Transverse colon (tissue), 4 donors: ENCODE data around the gene ATG13.

Source experiments
- POLR2A ChIP-seq: fragments of 450-650 bp; IDR thresholded peaks from one replicate; pipeline ENCODE4 v1.6.1; 2016; ENCODE audit warnings: antibody characterized with exemption, mild to moderate bottlenecking, moderate library complexity
- POLR2AphosphoS5 ChIP-seq, 3 donors: sonication (generic); formaldehyde crosslinking; IDR thresholded peaks; one replicate each; pipeline ENCODE4 v1.6.1; 2016; ENCODE audit warnings: antibody characterized with exemption in 3 of 3
- TF ChIP-seq, protein P1 (sequence below), 5 experiments: fragments of 200-600 bp in 3 of 5; fragments of 450-650 bp in 2 of 5; sonication (generic) in 3 of 5; IDR thresholded peaks; 1 replicate in 2 of 5; 2 replicates in 3 of 5; pipeline ENCODE4 v1.5.1; 2016 to 2017; ENCODE audit warnings: antibody characterized with exemption in 5 of 5, inconsistent platforms in 3 of 5, mild to moderate bottlenecking in 2 of 5, moderate library complexity in 1 of 5

DNA sequence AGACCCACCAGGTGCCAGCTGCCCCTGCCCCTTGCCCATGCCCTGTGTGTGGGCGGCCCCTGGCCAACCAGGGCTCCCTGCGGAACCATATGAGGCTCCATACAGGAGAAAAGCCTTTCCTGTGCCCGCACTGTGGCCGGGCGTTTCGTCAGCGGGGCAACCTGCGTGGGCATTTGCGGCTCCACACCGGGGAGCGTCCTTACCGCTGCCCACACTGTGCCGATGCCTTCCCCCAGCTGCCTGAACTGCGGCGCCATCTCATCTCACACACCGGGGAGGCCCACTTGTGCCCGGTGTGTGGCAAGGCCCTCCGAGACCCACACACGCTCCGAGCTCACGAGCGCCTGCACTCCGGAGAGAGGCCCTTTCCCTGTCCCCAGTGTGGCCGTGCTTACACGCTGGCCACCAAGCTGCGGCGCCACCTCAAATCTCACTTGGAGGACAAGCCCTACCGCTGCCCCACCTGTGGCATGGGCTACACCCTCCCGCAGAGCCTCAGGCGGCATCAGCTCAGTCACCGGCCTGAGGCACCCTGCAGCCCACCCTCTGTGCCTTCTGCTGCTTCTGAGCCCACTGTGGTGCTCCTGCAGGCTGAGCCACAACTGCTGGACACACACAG lies 87.8 kb downstream of the ATG13 start:
- TF ChIP-seq, protein P1, sequence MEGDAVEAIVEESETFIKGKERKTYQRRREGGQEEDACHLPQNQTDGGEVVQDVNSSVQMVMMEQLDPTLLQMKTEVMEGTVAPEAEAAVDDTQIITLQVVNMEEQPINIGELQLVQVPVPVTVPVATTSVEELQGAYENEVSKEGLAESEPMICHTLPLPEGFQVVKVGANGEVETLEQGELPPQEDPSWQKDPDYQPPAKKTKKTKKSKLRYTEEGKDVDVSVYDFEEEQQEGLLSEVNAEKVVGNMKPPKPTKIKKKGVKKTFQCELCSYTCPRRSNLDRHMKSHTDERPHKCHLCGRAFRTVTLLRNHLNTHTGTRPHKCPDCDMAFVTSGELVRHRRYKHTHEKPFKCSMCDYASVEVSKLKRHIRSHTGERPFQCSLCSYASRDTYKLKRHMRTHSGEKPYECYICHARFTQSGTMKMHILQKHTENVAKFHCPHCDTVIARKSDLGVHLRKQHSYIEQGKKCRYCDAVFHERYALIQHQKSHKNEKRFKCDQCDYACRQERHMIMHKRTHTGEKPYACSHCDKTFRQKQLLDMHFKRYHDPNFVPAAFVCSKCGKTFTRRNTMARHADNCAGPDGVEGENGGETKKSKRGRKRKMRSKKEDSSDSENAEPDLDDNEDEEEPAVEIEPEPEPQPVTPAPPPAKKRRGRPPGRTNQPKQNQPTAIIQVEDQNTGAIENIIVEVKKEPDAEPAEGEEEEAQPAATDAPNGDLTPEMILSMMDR (IDR thresholded peaks at IDR 0.05), result no peak
- TF ChIP-seq POLR2AphosphoS5 (IDR thresholded peaks at IDR 0.05) (no peak), POLR2A (no peak)
